Gastroesophageal sphincter (tissue), 4 donors: ENCODE data around the gene PHF8. TPM values are rescaled to one million over a fixed set of nuclear protein-coding genes. Genes with fewer than 3 reads are reported as not detected.

ENCODE experiments used
- ATAC-seq: fragments of 150-250 bp; one replicate; pipeline ENCODE4 v1.9.1; 2016; ENCODE audit warnings: mild to moderate bottlenecking, moderate library complexity
- H3K27ac ChIP-seq, 4 donors: fragments of 200-600 bp; sonication (generic) in 3 of 4; 1 replicate in 3 of 4; 2 replicates in 1 of 4; pipeline ENCODE4 v1.5.1; 2016 to 2019
- H3K27me3 ChIP-seq: fragments of 200-600 bp; sonication (generic); one replicate; pipeline ENCODE4 v1.5.1; 2019
- H3K36me3 ChIP-seq, 2 donors: fragments of 200-600 bp; sonication (generic); one replicate each; pipeline ENCODE4 v1.5.1; 2019; ENCODE audit warnings: control low read depth in 1 of 2
- H3K4me1 ChIP-seq, 3 donors: fragments of 200-600 bp; sonication (generic); 1 replicate in 2 of 3; 2 replicates in 1 of 3; pipeline ENCODE4 v1.5.1; 2016 to 2019; ENCODE audit warnings: control low read depth in 2 of 3
- H3K4me3 ChIP-seq, 2 donors: fragments of 200-600 bp; sonication (generic); one replicate each; pipeline ENCODE4 v1.5.1; 2019; ENCODE audit warnings: mild to moderate bottlenecking in 1 of 2, moderate library complexity in 1 of 2
- H3K9me3 ChIP-seq, 3 donors: fragments of 200-600 bp; sonication (generic); one replicate each; pipeline ENCODE4 v1.5.1; 2017 to 2019; ENCODE audit warnings: control low read depth in 2 of 3
- CTCF ChIP-seq, 4 experiments: fragments of 200-600 bp in 2 of 4; fragments of 450-650 bp in 2 of 4; sonication (generic) in 1 of 4; IDR thresholded peaks; one replicate each; pipeline ENCODE4 v1.5.1; 2017 to 2019; ENCODE audit warnings: antibody characterized with exemption in 4 of 4, mild to moderate bottlenecking in 2 of 4, moderate library complexity in 2 of 4
- EP300 ChIP-seq: sonication (generic); formaldehyde crosslinking; IDR thresholded peaks from one replicate; pipeline ENCODE4 v1.6.1; 2017; ENCODE audit warnings: antibody characterized with exemption, mild to moderate bottlenecking
- POLR2A ChIP-seq, 2 donors: fragments of 450-650 bp; IDR thresholded peaks; one replicate each; pipeline ENCODE4 v1.6.1; 2017; ENCODE audit warnings: antibody characterized with exemption in 2 of 2, mild to moderate bottlenecking in 2 of 2, moderate library complexity in 1 of 2
- POLR2AphosphoS5 ChIP-seq: sonication (generic); formaldehyde crosslinking; IDR thresholded peaks from one replicate; pipeline ENCODE4 v1.6.1; 2017; ENCODE audit warnings: antibody characterized with exemption
- WGBS, 2 donors: methylation state at CpG; one replicate each; pipeline ENCODE4 v1.1.5; 2018; ENCODE audit warnings: low coverage in 1 of 2; 5-methylcytosine and 5-hydroxymethylcytosine counted together
- total RNA-seq, 4 donors: library from RNA; depleted of rRNA; stranded (reverse); fragments of >200 nt; gene quantifications; one replicate each; pipeline ENCODE4 v1.1.0, GENCODE V29; 2016

PHF8 gene
- total RNA-seq, 4 donors from 2014 or later, result 12.0 to 34.7 (median 21.0) TPM

GRCh38 chrX:54066841-54067240 lies 22.6 kb upstream of the PHF8 start:
- H3K9me3 ChIP-seq, result no peaks in the 10 kb centered on the region
- H3K4me3 ChIP-seq, result no peak overlapping the region
- H3K27ac ChIP-seq, result no peak overlapping the region
- ATAC-seq, result no peak
- TF ChIP-seq POLR2A (IDR thresholded peaks at IDR 0.05) (no peak), EP300 (no peak), POLR2AphosphoS5 (no peak), CTCF (IDR thresholded peaks at IDR 0.05) (no peak)
- H3K4me1 ChIP-seq, result no peaks in the 10 kb centered on the region
- H3K27me3 ChIP-seq, result no peaks in the 10 kb centered on the region
- H3K36me3 ChIP-seq, result no peaks in the 10 kb centered on the region

- Histone ChIP-seq H3K27ac (no peak overlapping the region), H3K4me3 (no peak overlapping the region), H3K9me3 (no peaks in the 10 kb centered on the region), H3K36me3 (no peaks in the 10 kb centered on the region), H3K4me1 (no peaks in the 10 kb centered on the region), H3K27me3 (no peaks in the 10 kb centered on the region)
- ATAC-seq, result no peak
- no peak for TF ChIP-seq CTCF (IDR thresholded peaks at IDR 0.05)
- TF ChIP-seq POLR2AphosphoS5, result no peak
- TF ChIP-seq EP300, result no peak
- whole genome bisulfite sequencing, 2 donors, result 90% methylated on average over 2 to 3 of the region's 3 CpGs
Observed at GRCh38 chrX:54064564-54064963, 20.3 kb upstream of the PHF8 start.

GRCh38 chrX:54063361-54063760 lies 19.1 kb upstream of the PHF8 start:
- Histone ChIP-seq H3K4me3 (no peak overlapping the region), H3K4me1 (no peaks in the 10 kb centered on the region), H3K27ac (no peak overlapping the region), H3K36me3 (no peaks in the 10 kb centered on the region), H3K9me3 (no peaks in the 10 kb centered on the region), H3K27me3 (no peaks in the 10 kb centered on the region)
- 83% methylated on average over 2 of the region's 2 CpGs; no CpG with 5 or more reads in 1 of the 2 donors for WGBS, 2 donors
- ATAC-seq, result no peak
- no peak for TF ChIP-seq CTCF (IDR thresholded peaks at IDR 0.05)
- no peak for TF ChIP-seq POLR2AphosphoS5
- TF ChIP-seq POLR2A (IDR thresholded peaks at IDR 0.05), result no peak
- no peak for TF ChIP-seq EP300

- Histone ChIP-seq H3K9me3 (no peaks in the 10 kb centered on the region), H3K4me3 (no peak overlapping the region), H3K4me1 (no peaks in the 10 kb centered on the region), H3K27ac (no peak overlapping the region), H3K27me3 (no peaks in the 10 kb centered on the region), H3K36me3 (no peaks in the 10 kb centered on the region)
- 17 to 20% methylated on average over 1 of the region's 3 CpGs for WGBS, 2 donors
- no peak for ATAC-seq
- TF ChIP-seq CTCF (IDR thresholded peaks at IDR 0.05), result no peak
- no peak for TF ChIP-seq POLR2AphosphoS5
- TF ChIP-seq POLR2A (IDR thresholded peaks at IDR 0.05), result no peak
- no peak for TF ChIP-seq EP300
Observed at GRCh38 chrX:54049801-54050200, 5.5 kb upstream of the PHF8 start.

- TF ChIP-seq POLR2A (IDR thresholded peaks at IDR 0.05) (no peak), POLR2AphosphoS5 (no peak), CTCF (IDR thresholded peaks at IDR 0.05) (no peak), EP300 (no peak)
- no peaks in the 10 kb centered on the region for H3K27me3 ChIP-seq
- H3K36me3 ChIP-seq, result no peaks in the 10 kb centered on the region
- no peak overlapping the region for H3K4me3 ChIP-seq
- no peaks in the 10 kb centered on the region for H3K4me1 ChIP-seq
- WGBS, 2 donors, result 43 to 60% methylated on average over 1 of the region's 1 CpG
- ATAC-seq, result no peak
- H3K9me3 ChIP-seq, result no peaks in the 10 kb centered on the region
- no peak overlapping the region for H3K27ac ChIP-seq
Observed at GRCh38 chrX:54048412-54048811, 4.1 kb upstream of the PHF8 start.
